NK-92 treated with Interleukin-12 subunit alpha and Interleukin-12 subunit beta, amount 100 ng/mL, for 24 hours (cell line): ENCODE data around the gene PTPRT.

ENCODE experiments used
- DNase-seq: peaks from one replicate; lab custom pipeline; 2025; lab: John Stamatoyannopoulos, UW

Gene PTPRT

DNA sequence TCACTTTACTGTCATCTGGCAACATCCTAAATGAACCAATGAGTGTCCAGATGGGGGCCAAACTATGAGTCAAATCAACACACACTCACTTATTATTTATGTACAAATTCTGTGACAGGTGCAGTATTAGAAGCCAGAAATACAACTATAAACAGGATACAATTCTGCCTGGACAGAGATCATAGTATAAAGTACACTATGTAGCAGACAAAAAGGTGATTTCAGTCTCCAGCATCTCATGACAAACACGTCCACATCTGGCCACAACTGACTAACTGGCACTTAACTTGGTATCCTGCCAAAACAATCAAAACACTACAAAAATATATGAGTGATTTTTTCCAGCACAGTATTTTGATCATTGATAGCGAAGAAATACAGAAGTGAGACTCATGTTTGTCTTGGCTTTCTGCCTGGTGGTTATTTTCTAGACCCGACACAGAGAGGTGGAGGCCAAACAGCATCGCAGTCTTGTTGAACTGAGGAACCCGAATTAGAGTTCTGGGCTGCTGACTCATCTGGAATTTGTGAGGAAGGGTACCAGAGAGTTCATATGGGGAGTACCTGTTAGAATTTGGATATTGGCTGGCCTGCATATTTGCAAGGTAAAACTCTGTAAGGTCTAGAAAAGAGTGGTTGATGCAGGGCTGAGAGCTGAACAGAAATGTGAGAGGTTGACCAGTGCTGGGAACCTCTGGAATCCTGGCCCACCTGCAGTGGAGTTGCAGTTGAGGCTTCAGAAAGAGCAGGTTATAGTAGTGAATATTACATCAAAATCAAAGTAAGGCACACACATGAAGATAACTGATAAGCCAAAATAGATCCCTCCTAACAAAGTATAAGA lies 475.2 kb downstream of the PTPRT start:
- DNase-seq, result no peak

GRCh38 chr20:42708266-42708665 lies 481.4 kb downstream of the PTPRT start:
- no peak for DNase-seq

GRCh38 chr20:42706759-42707158 lies 482.9 kb downstream of the PTPRT start:
- DNase-seq, result no peak

- DNase-seq, result no peak
Measured at GRCh38 chr20:42705550-42705949, 484.2 kb downstream of the PTPRT start.

- DNase-seq, result no peak
Measured at GRCh38 chr20:42703744-42704143, 486.0 kb downstream of the PTPRT start.

- DNase-seq, result no peak
Measured at GRCh38 chr20:42701948-42702347, 487.8 kb downstream of the PTPRT start.

DNA sequence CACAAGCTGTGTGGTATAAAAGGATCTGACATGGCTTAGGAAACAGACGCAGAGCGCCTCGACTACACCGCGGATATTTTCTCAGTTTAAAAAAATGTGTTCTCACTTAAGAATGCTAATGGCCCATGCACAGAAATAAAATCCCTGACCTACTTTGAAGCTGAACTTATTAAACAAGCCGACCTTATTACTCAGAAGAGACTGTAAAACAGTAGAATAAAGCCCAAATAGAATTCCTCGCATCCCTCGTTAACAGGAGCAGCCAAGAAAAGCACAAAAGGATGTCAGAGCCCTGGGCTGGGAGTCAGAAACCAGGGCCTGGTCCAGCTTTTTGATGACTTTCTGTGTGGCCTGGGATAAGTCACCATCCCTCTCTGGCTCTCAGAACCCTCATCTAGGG lies 489.3 kb downstream of the PTPRT start:
- no peak for DNase-seq

DNA sequence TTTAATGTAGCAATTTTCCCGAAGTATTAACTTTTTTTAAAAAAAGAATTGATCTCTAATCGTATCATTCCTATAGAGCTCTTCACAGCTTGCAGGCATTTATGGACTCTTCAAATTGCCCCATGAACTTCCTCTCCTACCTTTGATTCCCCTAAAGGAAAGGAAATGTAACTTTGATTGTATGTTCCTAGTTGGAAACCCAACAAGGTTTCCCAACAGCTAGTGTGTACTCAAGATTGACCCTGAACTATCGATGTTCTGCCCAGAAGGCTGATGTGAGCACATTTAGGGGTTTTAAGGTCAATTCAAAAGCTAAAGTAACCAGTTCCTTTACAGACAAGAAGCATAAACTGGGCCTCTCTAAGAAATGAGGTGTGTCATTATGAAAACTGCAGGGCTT lies 491.7 kb downstream of the PTPRT start:
- no peak for DNase-seq

- no peak for DNase-seq
Measured at GRCh38 chr20:42690842-42691437, 498.8 kb downstream of the PTPRT start.

GRCh38 chr20:42688576-42688975 lies 501.1 kb downstream of the PTPRT start:
- DNase-seq, result no peak

GRCh38 chr20:42686057-42686456 lies 503.6 kb downstream of the PTPRT start:
- no peak for DNase-seq

- no peak for DNase-seq
Measured at GRCh38 chr20:42678895-42679294, 510.8 kb downstream of the PTPRT start.

DNA sequence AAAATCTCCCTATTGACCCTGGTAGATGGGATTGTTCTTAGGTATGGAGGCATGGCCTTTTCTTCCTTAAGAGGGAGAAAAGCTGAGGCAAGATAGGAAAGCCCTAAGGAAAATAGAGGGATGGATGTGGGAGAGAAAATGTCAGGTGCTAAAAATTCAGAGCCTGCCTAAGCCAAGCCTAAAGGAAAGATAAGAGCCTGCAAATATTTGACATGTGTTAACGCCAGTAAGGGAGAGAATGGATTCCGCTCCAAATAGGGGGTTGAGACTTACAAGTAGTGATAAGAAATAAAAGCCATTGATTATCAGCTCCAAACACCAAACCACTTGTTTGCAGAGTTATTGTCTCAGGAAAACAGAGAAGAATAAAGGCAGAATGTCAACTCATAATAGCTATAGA lies 533.6 kb downstream of the PTPRT start:
- no peak for DNase-seq

- DNase-seq, result no peak
Measured at GRCh38 chr20:42652266-42652665, 537.4 kb downstream of the PTPRT start.

- DNase-seq, result no peak
Measured at GRCh38 chr20:42650191-42650746, 539.4 kb downstream of the PTPRT start.

- DNase-seq, result no peak
Measured at GRCh38 chr20:42649748-42650147, 540.0 kb downstream of the PTPRT start.

DNA sequence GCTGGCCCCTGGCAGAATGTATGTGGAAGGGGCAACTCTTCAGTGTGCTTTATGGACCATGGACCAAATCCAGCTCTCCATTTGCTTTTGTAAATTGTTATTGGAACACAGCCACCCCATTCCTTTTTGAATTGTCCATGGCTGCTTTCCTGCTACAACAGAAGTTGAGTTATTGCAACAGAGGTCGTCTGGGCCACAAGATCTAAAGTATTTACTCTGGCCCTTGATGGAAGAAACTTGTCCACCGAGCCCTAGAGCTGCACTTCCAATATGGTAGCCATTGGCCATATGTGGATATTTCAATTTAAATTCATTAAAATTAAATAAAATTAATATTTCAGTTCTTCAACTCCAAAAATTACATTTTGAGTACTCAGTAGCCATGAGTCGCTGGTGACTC lies 543.5 kb downstream of the PTPRT start:
- no peak for DNase-seq

- DNase-seq, result no peak
Measured at GRCh38 chr20:42641886-42642285, 547.8 kb downstream of the PTPRT start.

DNA sequence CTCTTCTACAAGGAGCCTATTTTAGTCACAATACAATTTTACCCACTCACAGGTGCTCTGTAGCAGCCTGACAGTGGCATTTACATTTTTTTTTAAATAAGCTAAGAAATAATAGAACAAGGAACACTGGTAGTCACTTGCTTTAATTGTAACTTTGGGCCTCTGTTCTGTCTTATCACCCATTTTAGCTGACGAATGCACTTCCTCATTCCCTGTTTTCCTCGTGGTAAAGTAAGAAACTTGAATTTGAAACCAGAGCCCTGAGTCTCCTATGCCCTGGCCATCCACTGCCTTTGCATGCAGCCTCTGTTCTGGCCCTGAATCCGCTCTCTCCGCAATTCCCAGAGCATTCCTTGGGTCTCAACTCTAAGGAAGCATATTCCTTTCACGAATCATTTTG lies 550.6 kb downstream of the PTPRT start:
- no peak for DNase-seq

- no peak for DNase-seq
Measured at GRCh38 chr20:42635699-42636411, 553.9 kb downstream of the PTPRT start.

DNA sequence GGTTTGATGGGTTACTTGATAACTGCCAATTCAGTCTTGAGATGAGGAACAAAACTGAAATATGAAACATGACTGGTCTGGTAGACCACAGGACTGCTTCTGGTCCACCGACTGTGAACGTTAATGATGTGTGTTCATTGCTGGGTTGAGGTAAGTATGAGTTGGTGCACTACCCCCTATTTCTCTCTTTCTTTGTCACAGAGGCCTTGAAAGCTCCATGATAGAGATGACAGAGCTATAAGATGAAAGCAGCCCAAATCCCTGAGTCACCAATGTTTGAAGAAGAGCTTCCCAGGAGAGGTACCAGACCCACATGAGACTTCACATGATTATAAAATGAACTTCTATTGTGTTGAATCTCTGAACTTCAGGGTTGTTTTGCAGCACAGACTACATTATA lies 555.5 kb downstream of the PTPRT start:
- DNase-seq, result no peak

DNA sequence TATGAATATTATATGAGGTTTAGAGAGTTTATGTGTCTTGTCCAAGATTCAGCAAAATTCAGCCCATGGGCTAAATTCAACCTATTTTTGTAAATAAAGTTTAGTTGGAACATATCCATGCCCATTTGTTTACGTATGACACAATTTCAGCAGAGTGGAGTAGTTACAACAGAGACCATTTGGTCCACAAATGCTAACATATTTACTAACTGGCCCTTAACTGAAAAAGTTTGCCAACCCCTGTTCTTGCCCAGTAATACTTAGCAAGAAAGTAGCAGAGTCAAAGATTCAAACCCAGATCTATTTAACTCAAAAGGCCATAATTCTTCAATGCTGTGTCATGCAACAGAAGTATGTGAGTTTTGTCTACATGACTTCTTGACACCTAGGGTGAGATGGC lies 561.0 kb downstream of the PTPRT start:
- no peak for DNase-seq

DNA sequence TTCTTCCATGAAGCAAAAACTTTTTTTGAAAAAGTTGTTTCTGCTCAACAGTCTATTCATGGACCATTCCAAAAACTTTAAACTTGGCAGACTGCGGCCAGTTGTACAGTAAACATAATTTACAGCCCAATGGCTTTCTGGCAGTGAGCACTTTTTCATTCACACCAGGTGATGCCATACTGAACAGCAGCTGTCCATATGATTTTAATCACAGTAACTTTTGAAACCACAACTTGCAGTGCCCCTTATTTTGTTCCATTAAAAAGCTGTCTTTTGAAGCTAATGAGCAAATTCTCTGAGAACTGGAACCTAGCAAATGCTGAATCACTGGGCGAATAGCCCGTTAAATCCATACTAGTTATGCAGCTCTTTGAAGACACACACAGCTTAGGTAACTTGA lies 576.6 kb downstream of the PTPRT start:
- DNase-seq, result no peak
